GM18951 (cell line): ENCODE results near the gene STOML1.
"Not testable (repeated sequence)": the region's sequence is repeated elsewhere in the genome, so short reads cannot be mapped to it uniquely, and the experiment has no call there.

ENCODE experiments used
- POLR2A ChIP-seq: IDR thresholded peaks from 4 replicates; pipeline ENCODE4 v1.6.1; 2011; ENCODE audit warnings: mild to moderate bottlenecking; ENCODE audit not compliant: insufficient read length, insufficient read depth; ENCODE audit errors: extremely low read depth
- in situ Hi-C: fragments of 300-500 bp; cut with MboI; formaldehyde crosslinking; loops from one replicate; pipeline ENCODE4 v1.12.0; 2022; ENCODE audit warnings: low sequenced_read_pairs, mixed read lengths, inconsistent platforms; ENCODE audit not compliant: unreplicated experiment

The STOML1 gene

GRCh38 chr15:73941449-73941848 is 50.6 kb downstream of the STOML1 start:
- no peak for TF ChIP-seq POLR2A
- in situ Hi-C loops, result no loop called here

GRCh38 chr15:73941044-73941443 is 51.1 kb downstream of the STOML1 start:
- no peak for TF ChIP-seq POLR2A
- in situ Hi-C loops, result no loop called here

- no peak for TF ChIP-seq POLR2A
- in situ Hi-C loops, result no loop called here
These were observed 51.8 kb downstream of the STOML1 start for GRCh38 chr15:73940061-73940981.

DNA sequence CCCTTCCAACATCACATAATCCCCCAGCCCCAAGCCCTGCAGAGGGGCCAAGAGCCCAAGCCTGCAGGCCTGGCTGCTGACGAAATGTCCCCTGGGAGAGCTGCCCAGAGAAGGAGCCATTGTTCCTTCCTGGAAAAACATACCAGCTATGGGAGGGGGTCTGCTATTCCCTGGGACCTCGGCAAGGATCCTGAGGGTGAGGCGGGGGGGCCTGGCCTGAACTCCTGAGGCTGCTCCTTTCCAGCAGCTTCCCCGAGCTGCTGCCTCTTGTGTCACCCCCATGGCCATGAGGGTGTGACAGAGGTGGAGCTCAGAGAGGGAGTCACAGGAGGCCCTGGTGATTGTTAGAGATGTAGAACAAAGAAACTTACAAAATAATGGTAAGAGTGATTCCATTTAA is 53.0 kb downstream of the STOML1 start:
- TF ChIP-seq POLR2A, result no peak

GRCh38 chr15:73938516-73938915 is 53.6 kb downstream of the STOML1 start:
- in situ Hi-C loops, result not testable (repeated sequence)

More for the DNA sequence above, 53.0 kb downstream of the STOML1 start:
- in situ Hi-C loops, result no loop called here

DNA sequence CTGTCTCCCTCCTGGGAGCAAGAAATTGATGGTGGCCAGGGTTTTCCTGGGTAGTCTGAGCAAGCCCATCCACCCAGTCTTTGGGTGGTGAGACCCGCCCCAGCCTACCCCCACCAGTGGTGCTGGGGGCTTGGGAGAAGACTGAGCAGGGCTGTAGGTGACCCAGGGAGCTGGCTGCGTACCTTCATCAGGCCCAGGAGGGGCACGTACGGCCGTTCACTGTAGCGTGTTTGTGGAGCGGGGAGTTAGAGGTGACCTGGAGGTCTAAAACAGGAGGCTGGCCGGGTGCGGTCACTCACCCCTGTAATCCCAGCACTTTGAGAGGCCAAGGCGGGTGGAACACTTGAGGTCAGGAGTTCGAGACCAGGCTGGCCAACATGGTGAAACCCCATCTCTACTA is 54.4 kb downstream of the STOML1 start:
- no peak for TF ChIP-seq POLR2A
- in situ Hi-C loops, result no loop called here

- TF ChIP-seq POLR2A, result no peak
- in situ Hi-C loops, result no loop called here
These were observed 54.8 kb downstream of the STOML1 start for GRCh38 chr15:73937296-73937695.

DNA sequence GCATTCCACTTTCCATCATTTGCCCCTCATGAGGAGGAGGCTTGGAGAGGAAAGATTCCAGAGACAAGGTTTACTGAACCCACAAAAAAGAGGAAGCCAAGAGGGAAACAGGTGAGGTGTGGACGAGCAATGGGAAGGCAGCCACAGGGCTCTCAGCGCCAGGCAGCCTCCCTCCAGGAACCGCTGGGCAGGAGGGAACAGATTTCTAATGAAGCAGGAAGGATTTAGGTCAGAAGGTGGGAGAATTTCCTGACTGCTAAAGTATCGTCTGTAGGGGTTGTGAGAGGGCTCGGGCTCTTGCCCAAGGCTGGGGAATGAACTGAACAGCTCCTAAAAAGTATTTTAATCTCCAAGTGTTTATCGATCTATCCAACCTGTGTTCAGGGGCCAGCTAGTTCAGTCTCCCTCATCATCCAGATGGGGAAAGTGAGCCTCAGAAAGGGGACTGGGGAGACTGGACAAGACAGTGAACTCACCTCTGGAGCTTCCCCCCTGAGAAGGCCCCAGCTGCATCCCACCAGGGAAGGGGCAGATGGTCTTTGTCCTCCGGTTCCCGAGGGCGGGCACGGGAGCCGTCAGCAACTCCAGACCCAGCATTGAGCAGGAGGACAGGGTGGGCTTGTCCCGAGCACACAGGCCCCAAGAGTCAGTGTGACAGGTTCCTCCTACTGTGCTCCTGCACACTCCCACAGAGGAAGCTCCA is 55.4 kb downstream of the STOML1 start:
- TF ChIP-seq POLR2A, result no peak
- in situ Hi-C loops, result no loop called here

DNA sequence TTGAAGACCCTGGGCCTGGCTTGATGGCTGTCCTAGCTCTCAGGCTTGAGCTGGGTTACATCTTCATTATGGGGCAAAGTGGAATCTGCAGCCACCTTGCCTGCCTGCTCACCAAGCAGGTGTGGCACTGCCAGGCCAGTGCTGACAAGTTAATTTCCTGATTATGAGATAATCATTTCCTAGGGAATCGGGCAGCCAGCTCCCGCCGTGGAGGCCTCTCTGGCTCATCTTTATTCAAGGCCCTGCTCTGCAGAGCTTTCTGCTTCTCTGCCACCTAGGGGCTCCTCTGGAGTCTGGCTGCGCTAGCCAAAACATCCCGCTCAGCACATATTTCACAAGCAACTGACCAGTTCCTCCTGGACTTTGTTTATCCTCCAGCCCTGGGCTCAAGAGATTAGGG is 55.9 kb downstream of the STOML1 start:
- in situ Hi-C loops, result no loop called here
- no peak for TF ChIP-seq POLR2A

GRCh38 chr15:73935547-73935946 is 56.5 kb downstream of the STOML1 start:
- in situ Hi-C loops, result no loop called here
- no peak for TF ChIP-seq POLR2A

DNA sequence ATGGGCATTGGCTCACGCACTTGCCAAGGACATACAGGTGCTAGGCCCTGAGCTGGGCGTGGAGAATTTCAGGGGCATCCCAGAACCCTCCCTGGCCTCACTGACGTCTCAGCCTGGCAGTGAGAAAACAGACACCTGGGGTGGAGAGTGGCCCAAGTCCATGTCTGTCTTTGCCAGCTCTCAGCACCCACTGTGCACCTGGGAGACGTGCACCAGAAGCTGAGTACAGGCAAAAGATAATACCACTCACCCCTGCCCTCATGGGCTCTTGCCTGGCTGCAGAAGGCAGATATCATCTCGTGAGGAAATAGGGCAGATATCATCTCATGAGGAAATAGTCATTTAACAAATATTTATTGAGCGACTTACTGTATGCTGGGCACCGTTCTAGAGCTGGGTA is 57.8 kb downstream of the STOML1 start:
- in situ Hi-C loops, result no loop called here
- TF ChIP-seq POLR2A, result no peak

- TF ChIP-seq POLR2A, result no peak
- in situ Hi-C loops, result no loop called here
These were observed 59.5 kb downstream of the STOML1 start for GRCh38 chr15:73932381-73933191.

- in situ Hi-C loops, result no loop called here
- no peak for TF ChIP-seq POLR2A
These were observed 60.7 kb downstream of the STOML1 start for GRCh38 chr15:73931441-73931840.
